MM.1S (cell line): ENCODE data around the gene SORCS2.

ENCODE experiments used
- DNase-seq: peaks from one replicate; pipeline ENCODE4 v3.0.0-alpha.2; 2015
- H2AFZ ChIP-seq: fragments of 300-600 bp; sonication (generic); 2 replicates; pipeline ENCODE4 v1.6.0; 2016; ENCODE audit warnings: antibody characterized with exemption, low read length
- H3F3A ChIP-seq: fragments of 300-600 bp; sonication (generic); 2 replicates; pipeline ENCODE4 v1.6.1; 2016; ENCODE audit warnings: mild to moderate bottlenecking, antibody characterized with exemption, low read length, moderate library complexity, mixed read lengths; ENCODE audit not compliant: insufficient read depth
- H3K27ac ChIP-seq: fragments of 300-600 bp; sonication (generic); 2 replicates; pipeline ENCODE4 v1.5.1; 2016; ENCODE audit warnings: mild to moderate bottlenecking, low read length
- H3K27me3 ChIP-seq: fragments of 300-600 bp; sonication (generic); replicated peaks from 2 replicates; pipeline ENCODE4 v1.6.0; 2016; ENCODE audit warnings: low read length; ENCODE audit not compliant: insufficient read depth
- H3K36me3 ChIP-seq: fragments of 300-600 bp; sonication (generic); replicated peaks from 2 replicates; pipeline ENCODE4 v1.6.1; 2016; ENCODE audit warnings: mild to moderate bottlenecking, low read length, mixed read lengths; ENCODE audit not compliant: insufficient read depth
- H3K4me1 ChIP-seq: fragments of 300-600 bp; sonication (generic); 2 replicates; pipeline ENCODE4 v1.6.1; 2016; ENCODE audit warnings: low read length, mixed read lengths
- H3K4me2 ChIP-seq: fragments of 300-600 bp; sonication (generic); 2 replicates; pipeline ENCODE4 v1.6.0; 2016; ENCODE audit warnings: low read depth, low read length
- H3K4me3 ChIP-seq: fragments of 300-600 bp; sonication (generic); 2 replicates; pipeline ENCODE4 v1.5.1; 2016; ENCODE audit warnings: low read length, mixed read lengths
- H3K79me2 ChIP-seq: fragments of 300-600 bp; sonication (generic); 2 replicates; pipeline ENCODE4 v1.6.1; 2016; ENCODE audit warnings: mixed run types, low read length, mixed read lengths
- H3K9ac ChIP-seq: fragments of 300-600 bp; sonication (generic); 2 replicates; pipeline ENCODE4 v1.6.1; 2016; ENCODE audit warnings: low read length, mixed read lengths
- H3K9me2 ChIP-seq: fragments of 300-600 bp; sonication (generic); replicated peaks from 2 replicates; pipeline ENCODE4 v1.6.1; 2016; ENCODE audit warnings: mild to moderate bottlenecking, low read length, mixed read lengths; ENCODE audit not compliant: insufficient read depth
- H3K9me3 ChIP-seq: fragments of 300-600 bp; sonication (generic); replicated peaks from 2 replicates; pipeline ENCODE4 v1.6.1; 2016; ENCODE audit warnings: mild to moderate bottlenecking, low read length, mixed read lengths; ENCODE audit not compliant: insufficient read depth
- H4K20me1 ChIP-seq: fragments of 300-600 bp; sonication (generic); 2 replicates; pipeline ENCODE4 v1.6.1; 2016; ENCODE audit warnings: mild to moderate bottlenecking, low read length, moderate library complexity, mixed read lengths; ENCODE audit not compliant: insufficient read depth
- EZH2 ChIP-seq: fragments of 300-600 bp; sonication (generic); optimal IDR thresholded peaks from 2 replicates; pipeline ENCODE3; 2017; ENCODE audit warnings: low read depth, mild to moderate bottlenecking, antibody characterized with exemption, low read length, mixed read lengths
- EZH2phosphoT487 ChIP-seq: fragments of 300-600 bp; sonication (generic); IDR thresholded peaks from 2 replicates; pipeline ENCODE4 v1.6.1; 2018; ENCODE audit warnings: antibody characterized with exemption, low read length
- TF ChIP-seq, protein P1 (sequence below): fragments of 300-600 bp; sonication (generic); IDR thresholded peaks from 2 replicates; pipeline ENCODE4 v1.5.1; 2016; ENCODE audit warnings: antibody characterized with exemption, low read length, mixed read lengths

Gene SORCS2

DNA sequence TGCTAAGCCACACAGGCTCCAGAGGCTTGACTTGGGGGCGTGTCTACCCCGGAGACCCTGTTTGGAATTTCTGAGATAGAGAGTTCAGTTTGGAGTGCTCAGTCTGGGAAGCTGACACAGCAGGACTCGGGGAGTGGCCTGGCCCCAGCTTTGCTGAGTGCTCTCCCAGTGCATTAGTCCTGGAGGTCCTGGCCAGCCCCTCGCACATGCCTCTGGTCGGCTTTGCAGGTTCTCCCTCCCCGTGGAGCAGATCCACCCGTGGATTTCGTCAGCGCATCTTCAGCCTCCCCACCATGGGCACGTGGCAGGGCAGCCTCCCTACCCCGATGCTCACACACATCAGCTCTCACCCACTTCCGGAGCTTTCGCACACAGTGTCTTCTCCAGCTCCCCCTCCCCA, 177.2 kb downstream of the SORCS2 start:
- TF ChIP-seq, protein P1, sequence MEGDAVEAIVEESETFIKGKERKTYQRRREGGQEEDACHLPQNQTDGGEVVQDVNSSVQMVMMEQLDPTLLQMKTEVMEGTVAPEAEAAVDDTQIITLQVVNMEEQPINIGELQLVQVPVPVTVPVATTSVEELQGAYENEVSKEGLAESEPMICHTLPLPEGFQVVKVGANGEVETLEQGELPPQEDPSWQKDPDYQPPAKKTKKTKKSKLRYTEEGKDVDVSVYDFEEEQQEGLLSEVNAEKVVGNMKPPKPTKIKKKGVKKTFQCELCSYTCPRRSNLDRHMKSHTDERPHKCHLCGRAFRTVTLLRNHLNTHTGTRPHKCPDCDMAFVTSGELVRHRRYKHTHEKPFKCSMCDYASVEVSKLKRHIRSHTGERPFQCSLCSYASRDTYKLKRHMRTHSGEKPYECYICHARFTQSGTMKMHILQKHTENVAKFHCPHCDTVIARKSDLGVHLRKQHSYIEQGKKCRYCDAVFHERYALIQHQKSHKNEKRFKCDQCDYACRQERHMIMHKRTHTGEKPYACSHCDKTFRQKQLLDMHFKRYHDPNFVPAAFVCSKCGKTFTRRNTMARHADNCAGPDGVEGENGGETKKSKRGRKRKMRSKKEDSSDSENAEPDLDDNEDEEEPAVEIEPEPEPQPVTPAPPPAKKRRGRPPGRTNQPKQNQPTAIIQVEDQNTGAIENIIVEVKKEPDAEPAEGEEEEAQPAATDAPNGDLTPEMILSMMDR = no peak
- no peak for TF ChIP-seq EZH2
- Histone ChIP-seq H3F3A (no peaks in the 10 kb centered on the region), H3K27me3 (peaks cover 94% of the 10 kb centered on the region), H3K36me3 (no peaks in the 10 kb centered on the region), H3K9me2 (no peaks in the 10 kb centered on the region), H2AFZ (no peak overlapping the region), H3K9ac (no peak overlapping the region), H3K4me3 (no peak overlapping the region), H3K4me1 (no peaks in the 10 kb centered on the region), H3K79me2 (no peaks in the 10 kb centered on the region), H4K20me1 (no peaks in the 10 kb centered on the region), H3K9me3 (no peaks in the 10 kb centered on the region), H3K27ac (no peak overlapping the region), H3K4me2 (no peak overlapping the region)
- no peak for DNase-seq

DNA sequence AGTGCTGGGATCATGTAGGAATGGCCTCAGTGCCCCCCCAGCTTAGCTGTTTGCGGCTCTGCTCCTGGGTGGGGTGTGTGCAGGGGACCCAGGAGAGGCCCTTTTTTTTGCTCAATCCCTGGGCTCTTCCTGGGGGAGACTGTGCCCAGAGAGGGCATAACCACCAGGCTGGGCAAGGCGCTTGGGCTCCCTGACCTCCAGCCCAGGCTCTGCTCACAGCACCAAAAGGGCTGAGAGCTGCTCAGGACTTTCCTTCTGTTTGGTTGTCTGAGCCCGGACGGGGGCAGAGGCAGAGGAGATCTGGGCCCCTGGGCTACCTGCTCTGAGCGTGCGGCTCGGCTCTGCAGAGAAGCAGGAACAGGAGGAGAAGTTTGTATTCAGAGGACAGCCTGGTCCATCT, 177.7 kb downstream of the SORCS2 start:
- Histone ChIP-seq H3F3A (no peaks in the 10 kb centered on the region), H3K9me2 (no peaks in the 10 kb centered on the region), H3K4me3 (no peak overlapping the region), H3K27me3 (peaks cover 94% of the 10 kb centered on the region), H3K79me2 (no peaks in the 10 kb centered on the region), H3K9ac (no peak overlapping the region), H2AFZ (no peak overlapping the region), H3K27ac (no peak overlapping the region), H3K4me2 (no peak overlapping the region), H3K9me3 (no peaks in the 10 kb centered on the region), H3K36me3 (no peaks in the 10 kb centered on the region), H3K4me1 (no peaks in the 10 kb centered on the region), H4K20me1 (no peaks in the 10 kb centered on the region)
- DNase-seq = no peak
- TF ChIP-seq EZH2phosphoT487 (no peak), EZH2 (no peak)
- TF ChIP-seq, protein P1 = no peak

DNA sequence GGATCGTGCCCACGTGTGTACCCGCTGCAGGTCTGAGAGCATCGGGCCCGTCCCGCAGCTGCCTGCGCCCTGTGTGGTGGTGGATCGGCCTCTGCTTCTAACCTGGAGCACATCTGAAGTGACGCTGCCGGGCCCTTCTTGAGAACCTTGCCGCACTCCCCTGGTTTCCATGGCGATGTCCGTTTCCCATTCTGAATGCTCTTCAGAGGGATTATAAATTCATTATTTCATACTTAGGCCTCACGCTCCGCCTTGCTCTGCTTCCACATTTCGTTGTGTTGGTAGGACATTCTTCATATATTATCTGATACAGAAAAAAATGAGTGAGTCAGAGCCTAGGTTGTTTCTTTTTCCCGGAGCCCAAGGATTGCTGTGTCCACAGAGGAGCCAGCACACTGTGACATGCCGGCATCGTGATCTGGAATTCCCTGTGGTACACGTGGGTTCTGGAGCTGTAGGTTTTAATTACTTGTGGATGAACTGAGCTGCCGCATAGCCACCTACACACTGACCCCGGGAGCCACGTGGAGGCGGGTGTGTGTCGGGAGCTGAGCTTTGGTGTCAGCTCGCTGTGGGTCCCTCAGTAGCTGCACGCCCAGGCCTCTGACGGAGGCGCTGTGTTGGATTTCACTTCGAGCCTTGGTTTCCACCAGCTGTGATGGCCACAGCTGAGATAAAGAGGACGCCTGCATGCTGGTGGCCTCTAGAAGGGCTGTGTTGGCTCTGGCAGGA, 179.0 kb downstream of the SORCS2 start:
- TF ChIP-seq EZH2phosphoT487 = no peak
- TF ChIP-seq EZH2 = no peak
- TF ChIP-seq, protein P1 = no peak
- no peak for DNase-seq
- Histone ChIP-seq H3K4me1 (no peaks in the 10 kb centered on the region), H4K20me1 (no peaks in the 10 kb centered on the region), H3K79me2 (no peaks in the 10 kb centered on the region), H2AFZ (no peak overlapping the region), H3K9ac (no peak overlapping the region), H3K9me2 (no peaks in the 10 kb centered on the region), H3K27me3 (peaks cover 96% of the 10 kb centered on the region), H3K9me3 (no peaks in the 10 kb centered on the region), H3K4me2 (no peak overlapping the region), H3K4me3 (no peak overlapping the region), H3K36me3 (no peaks in the 10 kb centered on the region), H3K27ac (no peak overlapping the region), H3F3A (no peaks in the 10 kb centered on the region)
